Hindlimb muscle (tissue), 1 donor: ENCODE measurements around the gene LRRC55. TPM values are rescaled to one million over a fixed set of nuclear protein-coding genes. Genes with fewer than 3 reads are reported as not detected.

Experiments
- DNase-seq: peaks from one replicate; pipeline ENCODE4 v3.0.0-alpha.2; 2013
- polyA plus RNA-seq: library from polyadenylated mRNA; unstranded; fragments of 120-200 nt; gene quantifications from one replicate; pipeline ENCODE4 v1.2.1, GENCODE V29; 2013; ENCODE audit not compliant: insufficient read length

LRRC55 gene
- polyA plus RNA-seq, 1 donor, result 1.7 TPM

GRCh38 chr11:57239348-57239747, 57.6 kb downstream of the LRRC55 start:
- DNase-seq, result no peak

DNA sequence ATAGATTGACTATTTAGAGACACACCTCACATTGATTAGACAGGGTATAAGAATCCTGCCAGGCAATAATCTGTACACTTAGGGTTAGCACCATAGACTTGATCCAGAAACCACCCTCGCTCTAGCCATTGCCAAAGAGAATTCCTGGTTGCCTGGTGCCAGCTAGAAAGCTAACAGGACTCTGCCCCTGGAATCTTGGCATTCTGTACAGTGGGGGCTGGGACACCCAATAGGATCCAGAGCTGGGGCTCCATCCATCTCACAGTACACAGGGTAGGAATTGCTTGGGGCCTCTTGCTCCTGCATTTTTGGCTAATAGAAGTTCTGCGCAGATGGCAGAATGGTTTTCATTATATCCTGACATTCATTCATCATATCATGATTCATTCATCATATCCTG, 58.3 kb downstream of the LRRC55 start:
- DNase-seq, result no peak

DNA sequence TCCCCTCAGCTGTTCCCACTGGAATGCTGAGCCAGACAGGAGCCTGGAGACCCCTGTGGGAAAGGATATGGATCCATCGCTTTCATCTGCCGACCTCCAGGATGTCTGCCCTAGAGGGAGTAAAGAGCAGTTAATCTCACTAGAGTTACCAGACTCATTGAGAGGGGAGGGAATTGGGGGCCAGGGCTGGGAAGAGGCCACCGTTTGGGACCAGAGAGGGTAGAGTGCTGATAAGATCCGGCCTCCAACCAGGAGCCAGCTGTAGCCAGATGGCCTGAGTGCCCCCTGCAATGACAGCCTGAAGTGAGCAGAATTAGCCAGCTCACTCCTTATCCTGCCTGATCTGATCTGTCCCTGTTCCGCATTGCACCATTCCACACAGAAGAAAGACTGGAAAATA, 59.0 kb downstream of the LRRC55 start:
- no peak for DNase-seq

Other genes starting within 250 kb of the LRRC55 start
- gene OR5AK2, start 193.0 kb upstream of the LRRC55 start, polyA plus RNA-seq, result not detected
- gene APLNR, start 55.3 kb downstream of the LRRC55 start, polyA plus RNA-seq, result 110 TPM
- gene TNKS1BP1, start 143.0 kb downstream of the LRRC55 start, polyA plus RNA-seq, result 144 TPM
- 90.6 TPM for gene SSRP1, start 153.9 kb downstream of the LRRC55 start, polyA plus RNA-seq
- 4.2 TPM for gene P2RX3, start 156.4 kb downstream of the LRRC55 start, polyA plus RNA-seq
- gene PRG3, start 199.2 kb downstream of the LRRC55 start, polyA plus RNA-seq, result 0.23 TPM
- gene PRG2, start 208.7 kb downstream of the LRRC55 start, polyA plus RNA-seq, result 0.62 TPM
- 24.7 TPM for gene SLC43A3, start 245.2 kb downstream of the LRRC55 start, polyA plus RNA-seq